T-helper 1 cell treated with Interleukin-12 subunit alpha and Interleukin-12 subunit beta and Interleukin-4 antibody, amounts not matched to agents 30 μg/mL and 1 μg/mL, for 36 hours (primary cell): ENCODE measurements around the gene LRRK2.
"Not testable (repeated sequence)": the region's sequence is repeated elsewhere in the genome, so short reads cannot be mapped to it uniquely, and the experiment has no call there.

Experiments
- H3K27ac Mint-ChIP-seq: one replicate; pipeline ENCODE4 v1.8.0; 2021; ENCODE audit warnings: mild to moderate bottlenecking, mixed read lengths
- H3K27me3 Mint-ChIP-seq: one replicate; pipeline ENCODE4 v1.8.0; 2021; ENCODE audit warnings: low read depth, mixed read lengths
- H3K36me3 Mint-ChIP-seq: one replicate; pipeline ENCODE4 v1.8.0; 2021; ENCODE audit warnings: low read depth, mixed read lengths
- H3K4me1 Mint-ChIP-seq: one replicate; pipeline ENCODE4 v1.8.0; 2021; ENCODE audit warnings: low read depth, mixed read lengths
- H3K4me3 Mint-ChIP-seq: one replicate; pipeline ENCODE4 v1.8.0; 2021; ENCODE audit warnings: mild to moderate bottlenecking, moderate library complexity, mixed read lengths
- H3K9me3 Mint-ChIP-seq: one replicate; pipeline ENCODE4 v1.8.0; 2021; ENCODE audit warnings: mixed read lengths

The LRRK2 gene

GRCh38 chr12:40225984-40226602 is 1.3 kb downstream of the LRRK2 start:
- Mint-ChIP-seq H3K27me3 (peaks cover 54% of the 10 kb centered on the region), H3K9me3 (no peaks in the 10 kb centered on the region), H3K27ac (no peak overlapping the region), H3K36me3 (no peaks in the 10 kb centered on the region), H3K4me3 (no peak overlapping the region), H3K4me1 (peaks cover 10% of the 10 kb centered on the region)

GRCh38 chr12:40226705-40227104 is 1.9 kb downstream of the LRRK2 start:
- peaks cover 54% of the 10 kb centered on the region for H3K27me3 Mint-ChIP-seq
- no peak overlapping the region for H3K27ac Mint-ChIP-seq
- H3K4me3 Mint-ChIP-seq: no peak overlapping the region
- H3K36me3 Mint-ChIP-seq: no peaks in the 10 kb centered on the region
- peaks cover 10% of the 10 kb centered on the region for H3K4me1 Mint-ChIP-seq
- H3K9me3 Mint-ChIP-seq: no peaks in the 10 kb centered on the region

GRCh38 chr12:40227447-40227846 is 2.6 kb downstream of the LRRK2 start:
- Mint-ChIP-seq H3K4me1 (peaks cover 10% of the 10 kb centered on the region), H3K27ac (no peak overlapping the region)

GRCh38 chr12:40228727-40229126 is 3.9 kb downstream of the LRRK2 start:
- H3K27ac Mint-ChIP-seq: no peak overlapping the region
- H3K36me3 Mint-ChIP-seq: no peaks in the 10 kb centered on the region
- H3K4me3 Mint-ChIP-seq: no peak overlapping the region
- peaks cover 42% of the 10 kb centered on the region for H3K27me3 Mint-ChIP-seq
- H3K4me1 Mint-ChIP-seq: peaks cover 9% of the 10 kb centered on the region
- H3K9me3 Mint-ChIP-seq: no peaks in the 10 kb centered on the region

More at GRCh38 chr12:40227447-40227846, 2.6 kb downstream of the LRRK2 start:
- Mint-ChIP-seq H3K4me3 (no peak overlapping the region), H3K9me3 (no peaks in the 10 kb centered on the region), H3K36me3 (no peaks in the 10 kb centered on the region), H3K27me3 (peaks cover 54% of the 10 kb centered on the region)

DNA sequence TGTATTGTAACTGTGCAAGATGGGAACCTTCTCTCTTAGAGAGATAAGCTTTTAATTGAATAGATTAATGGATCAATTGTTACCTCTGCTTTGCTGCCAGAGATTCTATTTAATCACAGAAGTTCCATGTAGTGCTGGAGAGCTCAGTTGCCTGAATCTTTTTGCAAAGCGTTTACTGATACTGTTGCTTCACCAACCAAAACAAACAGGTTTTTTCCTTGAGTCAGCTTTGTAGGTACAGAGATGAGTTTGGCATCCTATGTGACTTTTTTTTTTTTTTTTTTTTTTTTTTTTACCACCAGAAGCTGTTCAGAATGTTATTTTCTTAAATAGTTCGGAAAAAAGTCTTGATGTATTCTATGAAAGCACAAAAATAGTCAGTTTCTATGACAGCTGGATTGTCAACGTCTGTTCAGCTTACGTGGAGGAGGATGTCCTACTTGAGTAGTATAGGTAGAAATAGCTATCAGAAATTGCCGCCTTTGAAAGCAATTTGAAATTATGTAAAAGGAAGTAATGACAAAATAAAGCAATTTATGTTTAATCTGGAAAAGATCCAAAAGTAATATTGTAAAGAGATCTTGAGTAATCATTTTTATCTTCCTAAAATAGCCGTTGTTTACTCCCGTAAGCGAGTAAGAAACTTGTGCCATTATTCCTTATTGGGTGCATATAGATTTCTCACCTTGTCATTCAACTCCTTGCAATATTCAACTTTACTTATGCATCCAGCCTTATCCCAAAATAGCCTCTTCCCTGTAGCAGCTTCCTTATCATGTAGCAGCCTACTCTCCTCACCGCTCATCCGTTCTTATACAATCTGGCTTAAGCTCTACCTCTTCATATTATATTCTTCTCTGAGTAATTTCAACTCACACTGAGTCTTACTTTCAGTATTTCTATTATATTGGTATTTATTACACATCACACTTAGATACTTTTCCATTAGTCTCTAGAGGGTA is 5.2 kb downstream of the LRRK2 start:
- Mint-ChIP-seq H3K27ac (no peak overlapping the region), H3K27me3 (peaks cover 35% of the 10 kb centered on the region), H3K4me1 (peaks cover 5% of the 10 kb centered on the region), H3K9me3 (no peaks in the 10 kb centered on the region), H3K36me3 (no peaks in the 10 kb centered on the region), H3K4me3 (no peak overlapping the region)

- Mint-ChIP-seq H3K4me3 (no peak overlapping the region), H3K27ac (no peak overlapping the region), H3K36me3 (no peaks in the 10 kb centered on the region), H3K4me1 (no peaks in the 10 kb centered on the region), H3K9me3 (no peaks in the 10 kb centered on the region), H3K27me3 (peaks cover 10% of the 10 kb centered on the region)
These were observed 7.8 kb downstream of the LRRK2 start for GRCh38 chr12:40232602-40233001.

GRCh38 chr12:40233741-40234367 is 9.1 kb downstream of the LRRK2 start:
- Mint-ChIP-seq H3K27me3 (no peaks in the 10 kb centered on the region), H3K9me3 (no peaks in the 10 kb centered on the region), H3K4me3 (no peak overlapping the region), H3K4me1 (no peaks in the 10 kb centered on the region), H3K36me3 (no peaks in the 10 kb centered on the region), H3K27ac (no peak overlapping the region)

GRCh38 chr12:40236357-40236850 is 11.6 kb downstream of the LRRK2 start:
- Mint-ChIP-seq H3K27me3 (no peaks in the 10 kb centered on the region), H3K36me3 (no peaks in the 10 kb centered on the region), H3K4me1 (no peaks in the 10 kb centered on the region), H3K27ac (no peak overlapping the region), H3K9me3 (no peaks in the 10 kb centered on the region), H3K4me3 (no peak overlapping the region)

GRCh38 chr12:40238266-40238902 is 13.6 kb downstream of the LRRK2 start:
- Mint-ChIP-seq H3K27me3 (no peaks in the 10 kb centered on the region), H3K4me3 (no peak overlapping the region), H3K4me1 (no peaks in the 10 kb centered on the region), H3K27ac (no peak overlapping the region), H3K36me3 (no peaks in the 10 kb centered on the region), H3K9me3 (no peaks in the 10 kb centered on the region)

DNA sequence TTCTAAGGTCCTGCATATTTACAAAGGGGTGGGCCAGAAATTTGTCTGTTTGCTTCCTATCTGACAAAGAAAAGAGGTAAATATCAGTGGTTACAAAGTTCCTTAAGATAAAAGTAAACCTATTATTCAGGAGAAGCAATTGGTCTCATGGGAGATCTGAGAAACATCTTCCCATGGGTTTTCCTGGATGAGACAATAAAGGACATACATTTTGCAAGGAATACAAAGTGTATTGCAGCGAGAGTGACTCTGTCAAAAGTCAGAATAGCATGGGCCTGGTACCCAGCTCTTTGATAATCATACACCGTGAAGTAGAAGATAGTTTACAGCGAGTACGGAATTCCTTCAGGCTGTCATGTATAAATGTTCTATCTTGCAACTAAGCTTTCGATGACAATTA is 14.2 kb downstream of the LRRK2 start:
- Mint-ChIP-seq H3K4me3 (no peak overlapping the region), H3K4me1 (no peaks in the 10 kb centered on the region), H3K27ac (no peak overlapping the region), H3K27me3 (no peaks in the 10 kb centered on the region), H3K36me3 (no peaks in the 10 kb centered on the region), H3K9me3 (no peaks in the 10 kb centered on the region)

GRCh38 chr12:40240779-40241178 is 16.0 kb downstream of the LRRK2 start:
- H3K27ac Mint-ChIP-seq: no peak overlapping the region
- H3K4me3 Mint-ChIP-seq: no peak overlapping the region
- H3K4me1 Mint-ChIP-seq: no peaks in the 10 kb centered on the region
- no peaks in the 10 kb centered on the region for H3K36me3 Mint-ChIP-seq
- H3K27me3 Mint-ChIP-seq: no peaks in the 10 kb centered on the region
- H3K9me3 Mint-ChIP-seq: no peaks in the 10 kb centered on the region

DNA sequence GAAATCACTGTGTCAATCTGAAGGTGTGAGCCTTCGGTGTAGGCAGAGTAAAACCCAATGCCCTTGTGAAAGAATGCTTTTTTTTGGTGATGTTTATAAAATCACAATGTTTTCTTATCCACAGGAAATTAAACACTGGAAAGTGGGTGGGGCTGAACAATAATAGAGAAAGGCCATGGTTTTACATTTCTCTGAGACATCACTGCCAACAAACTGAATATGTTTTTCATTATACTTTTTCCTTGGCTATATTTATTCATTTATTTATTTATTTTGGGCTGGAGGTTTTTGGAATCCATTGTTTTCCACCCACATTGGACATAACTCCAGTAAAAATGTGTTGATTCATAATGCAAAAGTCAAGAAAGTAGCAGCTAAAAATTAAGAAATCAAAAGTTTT is 16.9 kb downstream of the LRRK2 start:
- no peak overlapping the region for H3K4me3 Mint-ChIP-seq
- H3K9me3 Mint-ChIP-seq: no peaks in the 10 kb centered on the region
- H3K36me3 Mint-ChIP-seq: no peaks in the 10 kb centered on the region
- H3K27me3 Mint-ChIP-seq: no peaks in the 10 kb centered on the region
- H3K27ac Mint-ChIP-seq: no peak overlapping the region
- H3K4me1 Mint-ChIP-seq: no peaks in the 10 kb centered on the region

DNA sequence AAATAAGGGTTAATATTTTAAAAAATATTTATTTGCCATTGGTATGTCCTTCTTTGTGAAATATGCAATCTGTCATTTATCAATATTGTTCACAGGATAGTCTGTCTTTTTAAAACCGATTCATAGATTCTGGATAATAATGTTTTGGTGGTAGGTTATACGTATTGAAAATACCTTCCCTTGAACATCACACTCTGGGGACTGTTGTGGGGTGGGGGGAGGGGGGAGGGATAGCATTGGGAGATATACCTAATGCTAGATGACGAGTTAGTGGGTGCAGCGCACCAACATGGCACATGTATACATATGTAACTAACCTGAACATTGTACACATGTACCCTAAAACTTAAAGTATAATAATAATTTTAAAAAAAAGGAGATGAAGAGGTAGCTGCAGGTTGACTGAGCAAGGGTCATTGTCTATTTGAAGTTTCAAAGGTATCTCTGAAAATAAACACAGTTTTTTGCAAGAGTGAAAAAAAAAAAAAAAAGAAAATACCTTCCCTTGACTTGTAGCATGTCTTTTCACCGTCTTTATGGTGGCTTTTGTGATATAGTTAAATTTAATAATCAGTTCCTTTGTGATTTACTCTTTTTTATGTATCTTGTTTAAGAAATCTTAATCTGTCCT is 19.8 kb downstream of the LRRK2 start:
- not testable (repeated sequence) for H3K27ac Mint-ChIP-seq, H3K36me3 Mint-ChIP-seq, H3K27me3 Mint-ChIP-seq

GRCh38 chr12:40248034-40248433 is 23.2 kb downstream of the LRRK2 start:
- no peaks in the 10 kb centered on the region for H3K36me3 Mint-ChIP-seq
- no peaks in the 10 kb centered on the region for H3K9me3 Mint-ChIP-seq
- no peaks in the 10 kb centered on the region for H3K27me3 Mint-ChIP-seq
- no peak overlapping the region for H3K27ac Mint-ChIP-seq
- no peak overlapping the region for H3K4me3 Mint-ChIP-seq
- no peaks in the 10 kb centered on the region for H3K4me1 Mint-ChIP-seq

More for the DNA sequence above, 19.8 kb downstream of the LRRK2 start:
- not testable (repeated sequence) for H3K4me3 Mint-ChIP-seq, H3K9me3 Mint-ChIP-seq, H3K4me1 Mint-ChIP-seq
